ENCODE data around the gene TERF2IP. TPM values are rescaled to one million over a fixed set of nuclear protein-coding genes. Genes with fewer than 3 reads are reported as not detected.

Gene TERF2IP, protein sequence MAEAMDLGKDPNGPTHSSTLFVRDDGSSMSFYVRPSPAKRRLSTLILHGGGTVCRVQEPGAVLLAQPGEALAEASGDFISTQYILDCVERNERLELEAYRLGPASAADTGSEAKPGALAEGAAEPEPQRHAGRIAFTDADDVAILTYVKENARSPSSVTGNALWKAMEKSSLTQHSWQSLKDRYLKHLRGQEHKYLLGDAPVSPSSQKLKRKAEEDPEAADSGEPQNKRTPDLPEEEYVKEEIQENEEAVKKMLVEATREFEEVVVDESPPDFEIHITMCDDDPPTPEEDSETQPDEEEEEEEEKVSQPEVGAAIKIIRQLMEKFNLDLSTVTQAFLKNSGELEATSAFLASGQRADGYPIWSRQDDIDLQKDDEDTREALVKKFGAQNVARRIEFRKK
- 51.7 TPM for total RNA-seq
- long read RNA-seq, transcript TERF2IP-201 (3 exons, 2,118 nt) = major isoform, 91 of 94 reads
- long read RNA-seq, partial matches to known transcripts = 0 of 94 reads
- long read RNA-seq, other reads (novel, unspliced or antisense) = 3 of 94 reads

DNA sequence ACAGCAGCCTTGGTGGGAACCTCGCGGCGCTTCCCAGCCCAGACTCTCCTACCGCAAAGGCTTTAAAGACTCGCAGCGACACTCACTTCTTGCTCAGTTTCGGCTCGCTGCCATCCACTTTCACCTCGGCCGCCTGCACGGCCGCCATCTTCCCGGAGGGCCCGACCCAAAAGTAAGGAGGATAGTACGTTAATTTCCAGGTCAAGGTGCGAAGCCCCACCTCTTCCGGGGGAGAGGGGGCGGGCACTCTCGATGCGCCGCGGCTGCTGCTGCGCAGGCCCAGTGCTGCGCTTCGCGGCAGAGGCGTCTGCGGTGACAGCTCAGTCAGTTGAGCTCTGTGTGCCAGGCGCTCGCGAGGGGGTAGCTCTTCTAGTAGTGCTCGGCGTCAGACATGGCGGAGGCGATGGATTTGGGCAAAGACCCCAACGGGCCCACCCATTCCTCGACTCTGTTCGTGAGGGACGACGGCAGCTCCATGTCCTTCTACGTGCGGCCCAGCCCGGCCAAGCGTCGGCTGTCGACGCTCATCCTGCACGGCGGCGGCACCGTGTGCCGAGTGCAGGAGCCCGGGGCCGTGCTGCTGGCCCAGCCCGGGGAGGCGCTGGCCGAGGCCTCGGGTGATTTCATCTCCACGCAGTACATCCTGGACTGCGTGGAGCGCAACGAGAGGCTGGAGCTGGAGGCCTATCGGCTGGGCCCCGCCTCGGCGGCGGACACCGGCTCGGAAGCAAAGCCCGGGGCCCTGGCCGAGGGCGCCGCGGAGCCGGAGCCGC is at the start of gene TERF2IP, which contains the start of gene KARS1:
Gene TERF2IP (plus strand): TSS at position 282 of the 773 bp plus-strand sequence. CDS start 110 bp downstream, at position 392.
Gene KARS1 (minus strand): TSS at position 174 of the 773 bp plus-strand sequence. CDS start 26 bp downstream, at position 148.
- intact Hi-C loops (cut with DNase I) = no loop called here
- DNase-seq (ENCODE audit: missing footprints) (peak; percentile 95), ATAC-seq (peak; percentile 99)

- intact Hi-C loops (cut with DNase I) = no loop called here
- ATAC-seq = no peak
- DNase-seq (ENCODE audit: missing footprints) = no peak
Measured at GRCh38 chr16:75599452-75600277, 47.9 kb upstream of the TERF2IP start.

DNA sequence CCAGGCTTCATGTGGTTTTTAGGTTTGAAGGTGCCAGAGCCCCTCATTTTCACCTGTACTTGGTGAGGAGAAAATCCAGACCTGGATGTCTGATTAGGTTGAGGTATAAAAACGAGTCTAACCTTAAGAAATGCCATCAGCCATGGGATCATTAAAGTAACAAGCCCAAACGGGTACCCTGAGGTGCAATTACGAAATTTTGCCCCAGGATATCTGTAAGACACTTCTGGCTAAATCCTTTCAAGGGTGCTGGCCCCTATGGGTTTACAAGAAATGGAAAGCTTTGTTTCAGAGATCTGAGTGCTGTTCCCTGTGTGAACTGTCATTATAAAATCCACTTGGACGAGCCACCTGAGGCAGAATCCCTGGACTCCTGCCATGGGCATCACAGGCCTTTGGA is 44.3 kb upstream of the TERF2IP start:
- no peak for ATAC-seq
- intact Hi-C loops (cut with DNase I) = no loop called here

DNA sequence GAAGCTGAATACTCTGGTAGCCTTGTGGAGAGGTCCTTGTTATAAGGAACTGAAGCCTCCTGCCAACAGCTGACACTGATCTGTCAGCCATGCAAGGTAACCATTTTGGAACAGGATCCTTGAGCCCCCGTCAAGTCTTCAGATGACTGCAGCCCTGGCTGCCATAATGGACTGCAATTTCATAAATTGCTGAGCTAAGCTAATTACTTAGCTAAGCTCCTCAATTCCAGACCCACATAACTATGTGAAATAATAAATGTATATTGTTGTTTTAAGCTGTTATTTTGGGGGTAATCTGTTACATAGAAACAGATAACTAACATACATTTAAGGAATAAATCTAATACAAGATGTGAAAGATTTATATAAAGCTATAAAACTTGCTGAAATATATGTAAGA is 41.1 kb upstream of the TERF2IP start:
- intact Hi-C loops (cut with DNase I) = no loop called here
- no peak for ATAC-seq
- no peak for DNase-seq (ENCODE audit: missing footprints)

More for the DNA sequence above, 44.3 kb upstream of the TERF2IP start:
- no peak for DNase-seq (ENCODE audit: missing footprints)

- intact Hi-C loops (cut with DNase I) = no loop called here
- ATAC-seq (no peak), DNase-seq (ENCODE audit: missing footprints) (no peak)
Measured at GRCh38 chr16:75614066-75614897, 33.3 kb upstream of the TERF2IP start.

DNA sequence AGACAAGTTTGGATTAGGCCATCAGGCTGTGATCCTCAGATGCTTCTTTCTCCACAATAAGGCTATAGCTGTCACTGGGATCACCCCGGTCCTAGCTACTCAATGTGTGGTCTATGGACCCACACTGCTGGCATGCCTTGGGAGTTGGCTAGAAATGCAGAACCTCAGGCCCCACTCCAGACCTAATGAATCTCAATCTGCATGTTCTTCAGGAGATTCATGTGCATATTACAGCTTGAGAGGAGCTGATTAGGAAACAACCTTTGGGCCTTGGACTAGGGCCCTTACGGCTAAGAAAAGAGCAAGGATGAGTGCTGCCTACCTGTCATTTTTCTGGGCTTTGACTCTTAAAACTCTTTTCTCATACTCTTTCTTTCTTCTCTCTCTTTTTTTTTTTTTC is 32.0 kb upstream of the TERF2IP start:
- ATAC-seq (no peak), DNase-seq (ENCODE audit: missing footprints) (no peak)
- intact Hi-C loops (cut with DNase I) = no loop called here

GRCh38 chr16:75616521-75617010 is 31.0 kb upstream of the TERF2IP start:
- intact Hi-C loops (cut with DNase I) = no loop called here
- no peak for ATAC-seq

DNA sequence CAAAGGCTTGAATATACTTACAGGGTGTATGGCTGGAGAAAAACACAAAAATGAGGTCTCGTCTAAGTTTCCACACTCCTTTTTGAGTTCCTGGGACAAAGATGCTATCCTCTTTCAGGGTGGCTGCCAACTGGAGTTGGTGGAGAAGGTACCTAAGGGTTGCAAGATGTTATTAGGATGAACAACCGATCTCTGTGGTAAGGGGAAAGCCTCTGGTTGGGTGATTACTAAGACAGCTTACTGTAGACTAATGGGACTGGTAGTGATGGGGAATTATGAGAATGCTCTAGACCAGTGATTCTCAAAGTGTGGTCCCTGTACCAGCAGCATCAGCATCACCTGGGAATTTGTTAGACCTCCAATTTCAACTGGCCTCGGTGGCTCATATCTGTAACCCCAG is 30.5 kb upstream of the TERF2IP start:
- DNase-seq (ENCODE audit: missing footprints) (no peak), ATAC-seq (no peak)
- intact Hi-C loops (cut with DNase I) = no loop called here

More at GRCh38 chr16:75616521-75617010, 31.0 kb upstream of the TERF2IP start:
- DNase-seq (ENCODE audit: missing footprints) = no peak

DNA sequence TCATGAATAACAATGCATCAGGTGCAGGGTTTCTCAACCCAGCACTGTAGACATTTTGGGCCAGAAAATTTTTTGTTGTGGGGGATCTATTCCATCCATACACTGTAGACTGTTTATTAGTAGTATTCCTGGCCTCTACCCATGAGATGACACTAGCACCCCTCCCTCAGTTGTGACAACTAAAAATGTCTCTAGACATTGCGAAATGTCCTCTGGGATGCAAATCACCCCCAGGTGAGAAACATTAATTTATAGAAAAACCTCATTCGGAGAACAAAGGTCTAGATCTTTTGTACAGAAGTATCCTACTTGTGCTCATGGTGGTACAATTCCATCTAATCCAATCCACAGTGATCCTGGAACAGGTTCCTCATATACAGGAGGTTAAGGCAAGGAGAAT is 28.8 kb upstream of the TERF2IP start:
- intact Hi-C loops (cut with DNase I) = no loop called here
- ATAC-seq = no peak
- DNase-seq (ENCODE audit: missing footprints) = no peak

DNA sequence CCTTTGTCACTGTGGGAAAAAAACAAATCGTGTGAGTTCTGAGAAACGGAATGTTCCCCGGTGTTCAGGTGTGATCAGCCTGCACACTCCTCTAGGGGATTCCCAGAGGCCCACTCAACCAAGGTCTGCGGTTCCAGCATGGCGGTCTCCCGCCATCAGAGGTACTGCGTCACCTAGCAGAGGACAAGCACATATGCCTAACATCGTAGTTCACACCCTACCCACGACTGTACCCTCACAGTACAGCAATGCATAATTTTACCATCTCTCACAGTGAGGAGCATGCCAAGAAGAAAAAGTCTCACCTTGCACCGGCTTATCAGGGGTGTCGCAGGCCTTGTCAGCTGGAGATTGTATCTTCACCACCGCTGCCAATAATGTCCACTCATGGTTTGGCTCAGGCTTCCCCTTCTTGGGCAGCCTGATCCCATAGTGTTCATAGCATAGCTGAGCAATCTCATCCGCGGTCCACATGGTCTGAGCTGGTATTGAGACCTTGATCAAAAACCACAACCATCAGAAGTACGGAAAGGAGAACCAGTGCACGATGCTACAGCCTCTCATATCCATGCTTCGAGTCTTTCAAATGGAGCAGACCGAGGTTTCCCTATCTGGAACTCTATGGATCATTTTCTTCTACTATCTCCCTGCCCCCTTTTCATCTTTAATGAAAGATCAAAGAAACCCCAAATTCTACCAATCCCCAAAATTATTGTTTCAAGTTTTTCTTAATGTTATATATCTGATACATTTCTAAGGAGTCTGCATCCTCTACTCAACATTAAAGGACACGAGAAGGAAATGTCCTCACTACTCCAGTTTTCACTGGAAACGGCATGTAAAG is 27.0 kb upstream of the TERF2IP start:
- no peak for ATAC-seq
- intact Hi-C loops (cut with DNase I) = loop anchor here (5.0 kb wide), 1 partner anchor 53 kb away; the partner anchor contains the start of gene GABARAPL2
- no peak for DNase-seq (ENCODE audit: missing footprints)

DNA sequence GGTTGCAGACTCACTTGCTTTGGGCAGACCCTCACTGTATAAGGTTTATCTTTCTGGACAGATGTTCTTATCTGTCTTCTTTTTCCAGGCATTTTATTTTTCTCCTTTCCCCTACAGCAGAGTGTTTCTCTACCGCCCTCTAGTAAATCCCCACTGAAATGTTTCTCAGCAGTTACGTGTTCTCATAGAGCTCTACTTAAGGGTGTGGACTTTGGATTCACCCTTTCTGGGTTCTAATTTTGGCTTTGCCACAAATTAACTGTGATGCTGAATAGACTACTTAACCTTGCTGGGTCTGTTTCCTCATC is 26.4 kb upstream of the TERF2IP start:
- DNase-seq (ENCODE audit: missing footprints) = no peak
- intact Hi-C loops (cut with DNase I) = loop anchor here (5.0 kb wide), 1 partner anchor 54 kb away; the partner anchor contains the start of gene GABARAPL2
- ATAC-seq = no peak

- DNase-seq (ENCODE audit: missing footprints) (peak; percentile 100), ATAC-seq (peak; percentile 97)
- intact Hi-C loops (cut with DNase I) = loop anchor here (2.0 to 5.0 kb wide), 2 partner anchors 56 to 158 kb away; partner anchors contain the start of genes GABARAPL2 and TMEM170A
Measured at GRCh38 chr16:75622761-75623605, 24.6 kb upstream of the TERF2IP start, which contains the start of gene ADAT1. Gene ADAT1, minus strand, starts transcription at chr16:75623281. Its CDS starts 2,482 bp downstream, at chr16:75620799.

DNA sequence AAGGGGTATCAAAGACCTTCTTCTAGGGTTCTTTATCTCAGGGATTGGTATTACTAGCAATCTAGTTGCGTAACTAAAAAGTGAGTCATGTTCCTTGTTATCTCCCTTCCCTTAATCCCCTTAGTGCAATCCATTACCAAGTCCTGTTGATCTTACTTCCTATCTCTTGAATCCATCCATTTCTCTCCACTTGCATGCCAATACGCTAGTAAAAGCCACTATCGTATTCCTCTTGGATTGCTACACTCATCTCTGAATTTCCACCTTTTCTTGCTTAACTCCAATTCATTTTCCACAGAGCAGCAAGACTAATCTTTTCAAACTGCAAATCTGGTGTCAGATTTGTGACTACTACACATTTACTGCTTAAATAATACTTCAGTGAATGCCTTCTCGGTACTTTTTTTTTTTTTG is 22.6 kb upstream of the TERF2IP start:
- intact Hi-C loops (cut with DNase I) = loop anchor here (5.0 kb wide), 1 partner anchor 58 kb away; the partner anchor contains the start of gene GABARAPL2
- ATAC-seq (no peak), DNase-seq (ENCODE audit: missing footprints) (no peak)

- ATAC-seq (no peak), DNase-seq (ENCODE audit: missing footprints) (no peak)
- intact Hi-C loops (cut with DNase I) = no loop called here
Measured at GRCh38 chr16:75626806-75627205, 20.8 kb upstream of the TERF2IP start.

GRCh38 chr16:75627851-75628250 is 19.7 kb upstream of the TERF2IP start:
- ATAC-seq = no peak
- no peak for DNase-seq (ENCODE audit: missing footprints)
- intact Hi-C loops (cut with DNase I) = no loop called here

GRCh38 chr16:75628351-75628750 is 19.2 kb upstream of the TERF2IP start:
- no peak for DNase-seq (ENCODE audit: missing footprints)
- intact Hi-C loops (cut with DNase I) = no loop called here
- ATAC-seq = no peak
